Stomach (tissue), 9 donors: ENCODE measurements around the gene SHROOM4. TPM values are rescaled to one million over a fixed set of nuclear protein-coding genes. Genes with fewer than 3 reads are reported as not detected.

Experiments used
- DNase-seq, 2 donors: peaks; one replicate each; pipeline versions ENCODE4 v3.0.0 to v3.0.0-alpha.2; 2013 to 2019
- H3K27ac ChIP-seq, 5 donors: fragments of 200-600 bp in 4 of 5; sonication (generic) in 4 of 5; one replicate each; pipeline ENCODE4 v1.5.1; 2013 to 2019; ENCODE audit warnings: mild to moderate bottlenecking in 1 of 5, moderate library complexity in 1 of 5
- H3K27me3 ChIP-seq, 3 donors: fragments of 200-600 bp; sonication (generic); one replicate each; pipeline ENCODE4 v1.5.1; 2017 to 2019; ENCODE audit warnings: mixed run types in 1 of 3
- H3K36me3 ChIP-seq, 4 donors: fragments of 200-600 bp; sonication (generic); 1 replicate in 3 of 4; 2 replicates in 1 of 4; pipeline ENCODE4 v1.5.1; 2016 to 2019
- H3K4me1 ChIP-seq, 4 donors: fragments of 200-600 bp; sonication (generic); one replicate each; pipeline ENCODE4 v1.5.1; 2016 to 2019
- H3K4me3 ChIP-seq, 4 donors: fragments of 200-600 bp; sonication (generic) in 3 of 4; one replicate each; pipeline ENCODE4 v1.5.1; 2016 to 2019; ENCODE audit warnings: mild to moderate bottlenecking in 1 of 4
- H3K9me3 ChIP-seq, 4 donors: fragments of 200-600 bp; sonication (generic); one replicate each; pipeline ENCODE4 v1.5.1; 2016 to 2019
- EP300 ChIP-seq: sonication (generic); formaldehyde crosslinking; IDR thresholded peaks from one replicate; pipeline ENCODE4 v1.6.1; 2017; ENCODE audit warnings: antibody characterized with exemption
- POLR2A ChIP-seq, 4 donors: fragments of 450-650 bp; IDR thresholded peaks; one replicate each; pipeline ENCODE4 v1.6.1; 2016; ENCODE audit warnings: antibody characterized with exemption in 4 of 4, control low read depth in 2 of 4, mild to moderate bottlenecking in 1 of 4, moderate library complexity in 1 of 4
- POLR2AphosphoS5 ChIP-seq, 3 donors: sonication (generic); formaldehyde crosslinking; IDR thresholded peaks; one replicate each; pipeline ENCODE4 v1.6.1; 2016; ENCODE audit warnings: antibody characterized with exemption in 3 of 3
- WGBS, 5 donors: extraction: QIAGEN DNeasy Blood & Tissue Kit in 3 of 5; methylation state at CpG; one replicate each; pipeline versions ENCODE4 v1.1.5 to v1.1.7; 2013 to 2018; 5-methylcytosine and 5-hydroxymethylcytosine counted together
- intact Hi-C: fragments of 100-400 bp; cut with DNase I; formaldehyde crosslinking; loops from one replicate; pipeline ENCODE4 v1.15.1; 2023; ENCODE audit warnings: low total_unique reads
- polyA plus RNA-seq, 3 donors: library from polyadenylated mRNA; stranded (reverse); fragments of 200-250 nt; gene quantifications; one replicate each; pipeline ENCODE4 v1.2.3, GENCODE V29; 2013
- total RNA-seq, 5 donors: library from RNA; depleted of rRNA; stranded (reverse); fragments of >200 nt; gene quantifications; one replicate each; pipeline versions ENCODE4 v1.1.0 to v1.2.3, GENCODE V29; 2014 to 2016
- TF ChIP-seq, protein P1 (sequence below), 7 experiments: fragments of 450-650 bp in 4 of 7; fragments of 200-600 bp in 3 of 7; sonication (generic) in 3 of 7; IDR thresholded peaks; one replicate each; pipeline ENCODE4 v1.5.1; 2016 to 2019; ENCODE audit warnings: antibody characterized with exemption in 7 of 7, control low read depth in 2 of 7, mild to moderate bottlenecking in 1 of 7
- donor health status: healthy with polysubstance abuse.
- donor health status: Bipolar disorder and iron deficiency.
- donor health status: healthy.

SHROOM4 gene
- total and polyA plus RNA-seq, 8 donors, result 0.88 to 8.3 (median 2.6) TPM

DNA sequence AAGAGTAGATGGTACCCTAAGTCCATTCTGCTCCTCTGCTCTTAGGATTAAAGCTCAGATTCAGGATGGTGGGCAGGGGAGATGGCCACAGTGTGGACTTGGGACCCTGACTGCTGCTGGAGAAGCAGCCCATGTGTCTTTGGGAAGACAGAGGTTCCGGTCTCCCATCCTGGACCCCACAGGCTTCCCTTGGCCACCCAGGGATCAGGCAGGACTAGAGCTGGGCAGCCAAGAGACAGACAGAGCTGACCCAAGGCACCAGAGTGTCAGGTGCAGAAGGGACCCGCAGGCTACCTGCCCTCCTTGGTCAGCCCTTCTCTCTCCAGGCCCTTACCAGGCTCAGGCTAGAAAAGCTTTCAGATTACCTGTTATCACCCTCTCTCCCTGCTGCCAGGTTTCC lies 25.7 kb upstream of the SHROOM4 start:
- 71 to 100% (median 93%) methylated on average over 1 to 2 of the region's 2 CpGs for WGBS, 5 donors
- H3K4me3 ChIP-seq, result no peak overlapping the region
- no peaks in the 10 kb centered on the region for H3K36me3 ChIP-seq
- intact Hi-C loops, result no loop called here
- no peaks in the 10 kb centered on the region for H3K27me3 ChIP-seq
- H3K27ac ChIP-seq, result no peak overlapping the region
- H3K9me3 ChIP-seq, result peaks cover 0 to 10% (median 3%) of the 10 kb centered on the region in 4 donors
- DNase-seq, result no peak
- no peak for TF ChIP-seq POLR2A (IDR thresholded peaks at IDR 0.05)
- no peaks in the 10 kb centered on the region for H3K4me1 ChIP-seq

DNA sequence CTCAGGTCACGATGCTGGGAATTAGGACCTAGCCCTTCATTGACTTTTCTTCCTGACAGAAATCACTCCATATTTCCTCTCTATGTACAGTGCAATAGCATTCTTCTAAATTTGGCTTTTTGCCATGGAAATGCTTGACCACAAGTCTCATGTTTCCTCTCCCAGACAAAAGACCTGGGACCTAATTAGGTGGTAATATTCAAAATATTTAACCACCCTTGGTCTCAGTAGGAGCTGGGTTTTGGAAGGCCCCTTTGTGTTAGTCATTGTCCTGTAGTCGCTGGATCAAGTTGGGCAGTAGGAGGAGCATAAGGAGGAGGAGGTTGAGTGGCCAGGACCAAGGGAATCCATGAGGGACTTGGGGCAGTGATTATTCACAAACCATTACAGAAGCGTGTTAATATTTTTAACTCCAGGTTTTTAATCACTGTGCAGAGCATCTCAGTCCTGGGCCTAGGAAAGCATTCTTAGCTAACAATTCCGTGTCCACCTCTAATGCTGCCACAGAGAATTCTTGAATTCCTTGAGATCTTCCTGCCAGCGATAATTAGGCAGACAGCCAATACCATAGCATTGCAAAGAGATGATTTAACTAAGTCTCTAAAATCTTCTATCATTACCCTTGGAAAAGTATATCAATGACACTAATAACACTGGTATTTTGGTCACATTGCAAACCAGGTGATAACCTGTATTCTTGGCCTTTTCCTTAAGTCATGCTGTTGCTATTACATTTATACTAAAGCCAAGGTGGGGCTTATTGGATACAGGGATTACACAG lies 25.0 kb upstream of the SHROOM4 start:
- no peaks in the 10 kb centered on the region for H3K27me3 ChIP-seq
- intact Hi-C loops, result no loop called here
- WGBS, 5 donors, result 55 to 72% (median 66%) methylated on average over 4 to 5 of the region's 5 CpGs
- no peak overlapping the region for H3K4me3 ChIP-seq
- peak in 1 of 2 donors; percentile 20 for DNase-seq
- peaks cover 0 to 3% (median 0%) of the 10 kb centered on the region in 4 donors for H3K9me3 ChIP-seq
- no peaks in the 10 kb centered on the region for H3K36me3 ChIP-seq
- no peak overlapping the region for H3K27ac ChIP-seq
- H3K4me1 ChIP-seq, result no peaks in the 10 kb centered on the region
- TF ChIP-seq EP300 (no peak), POLR2A (IDR thresholded peaks at IDR 0.05) (no peak), POLR2AphosphoS5 (IDR thresholded peaks at IDR 0.05) (no peak)
- TF ChIP-seq, protein P1, sequence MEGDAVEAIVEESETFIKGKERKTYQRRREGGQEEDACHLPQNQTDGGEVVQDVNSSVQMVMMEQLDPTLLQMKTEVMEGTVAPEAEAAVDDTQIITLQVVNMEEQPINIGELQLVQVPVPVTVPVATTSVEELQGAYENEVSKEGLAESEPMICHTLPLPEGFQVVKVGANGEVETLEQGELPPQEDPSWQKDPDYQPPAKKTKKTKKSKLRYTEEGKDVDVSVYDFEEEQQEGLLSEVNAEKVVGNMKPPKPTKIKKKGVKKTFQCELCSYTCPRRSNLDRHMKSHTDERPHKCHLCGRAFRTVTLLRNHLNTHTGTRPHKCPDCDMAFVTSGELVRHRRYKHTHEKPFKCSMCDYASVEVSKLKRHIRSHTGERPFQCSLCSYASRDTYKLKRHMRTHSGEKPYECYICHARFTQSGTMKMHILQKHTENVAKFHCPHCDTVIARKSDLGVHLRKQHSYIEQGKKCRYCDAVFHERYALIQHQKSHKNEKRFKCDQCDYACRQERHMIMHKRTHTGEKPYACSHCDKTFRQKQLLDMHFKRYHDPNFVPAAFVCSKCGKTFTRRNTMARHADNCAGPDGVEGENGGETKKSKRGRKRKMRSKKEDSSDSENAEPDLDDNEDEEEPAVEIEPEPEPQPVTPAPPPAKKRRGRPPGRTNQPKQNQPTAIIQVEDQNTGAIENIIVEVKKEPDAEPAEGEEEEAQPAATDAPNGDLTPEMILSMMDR (IDR thresholded peaks at IDR 0.05), result no peak

DNA sequence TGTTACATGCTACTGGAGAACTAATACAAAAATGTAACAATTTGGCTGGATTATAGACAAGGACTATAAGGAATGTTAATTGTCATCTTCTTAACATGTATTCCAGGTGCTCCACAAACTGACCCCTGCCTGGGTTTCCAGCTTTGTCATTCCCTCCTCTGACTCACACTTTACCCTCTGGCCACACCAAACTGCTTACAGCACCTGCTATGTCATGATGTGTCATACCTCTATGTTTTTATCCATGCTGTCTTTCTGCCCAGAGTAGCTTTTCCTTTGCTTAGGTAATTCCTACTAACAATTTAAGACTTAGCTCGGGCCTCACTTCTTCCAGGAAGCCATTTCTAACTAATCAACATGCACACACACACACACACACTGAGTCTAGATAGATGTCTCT lies 14.0 kb upstream of the SHROOM4 start:
- H3K27me3 ChIP-seq, result peaks cover 0 to 11% (median 0%) of the 10 kb centered on the region in 3 donors
- H3K4me1 ChIP-seq, result no peaks in the 10 kb centered on the region
- TF ChIP-seq POLR2A (IDR thresholded peaks at IDR 0.05) (no peak), EP300 (no peak), POLR2AphosphoS5 (IDR thresholded peaks at IDR 0.05) (no peak)
- TF ChIP-seq, protein P1 (IDR thresholded peaks at IDR 0.05), result no peak
- H3K4me3 ChIP-seq, result no peak overlapping the region
- no peaks in the 10 kb centered on the region for H3K9me3 ChIP-seq
- no peaks in the 10 kb centered on the region for H3K36me3 ChIP-seq
- no peak for DNase-seq
- no peak overlapping the region for H3K27ac ChIP-seq
- WGBS, 5 donors, result 29 to 63% (median 46%) methylated on average over 1 of the region's 1 CpG
- intact Hi-C loops, result no loop called here

GRCh38 chrX:50825825-50826224 lies 11.8 kb upstream of the SHROOM4 start:
- TF ChIP-seq POLR2A (IDR thresholded peaks at IDR 0.05), result no peak
- TF ChIP-seq EP300, result no peak
- no peak for TF ChIP-seq POLR2AphosphoS5 (IDR thresholded peaks at IDR 0.05)
- TF ChIP-seq, protein P1 (IDR thresholded peaks at IDR 0.05), result no peak
- no peaks in the 10 kb centered on the region for H3K4me1 ChIP-seq
- no peaks in the 10 kb centered on the region for H3K9me3 ChIP-seq
- H3K27me3 ChIP-seq, result peaks cover 0 to 11% (median 0%) of the 10 kb centered on the region in 3 donors
- intact Hi-C loops, result no loop called here
- DNase-seq, result no peak
- no peaks in the 10 kb centered on the region for H3K36me3 ChIP-seq
- WGBS, 5 donors, result 51 to 84% (median 63%) methylated on average over 2 of the region's 2 CpGs
- no peak overlapping the region for H3K27ac ChIP-seq
- no peak overlapping the region for H3K4me3 ChIP-seq

GRCh38 chrX:50818986-50819385 lies 5.0 kb upstream of the SHROOM4 start:
- WGBS, 5 donors, result 69 to 97% (median 88%) methylated on average over 1 of the region's 1 CpG
- no peaks in the 10 kb centered on the region for H3K36me3 ChIP-seq
- TF ChIP-seq POLR2AphosphoS5 (IDR thresholded peaks at IDR 0.05), result no peak
- no peak for TF ChIP-seq POLR2A (IDR thresholded peaks at IDR 0.05)
- intact Hi-C loops, result no loop called here
- H3K4me1 ChIP-seq, result peaks cover 0 to 2% (median 0%) of the 10 kb centered on the region in 4 donors
- peaks cover 0 to 11% (median 0%) of the 10 kb centered on the region in 3 donors for H3K27me3 ChIP-seq
- H3K27ac ChIP-seq, result no peak overlapping the region
- no peaks in the 10 kb centered on the region for H3K9me3 ChIP-seq
- no peak overlapping the region for H3K4me3 ChIP-seq
- DNase-seq, result no peak
